LNCaP clone FGC (cell line): Measurements from ENCODE around the gene SLC22A7.
"Not testable (repeated sequence)": the region's sequence is repeated elsewhere in the genome, so short reads cannot be mapped to it uniquely, and the experiment has no call there.

ENCODE experiments used
- DNase-seq: peaks from one replicate; pipeline ENCODE4 v3.0.0-alpha.2; 2011; ENCODE audit warnings: low read depth
- H3K4me3 ChIP-seq: 2 replicates; pipeline ENCODE4 v1.5.1; 2011; ENCODE audit warnings: mild to moderate bottlenecking, low read depth, low read length, control low read depth
- TF ChIP-seq, protein P1 (sequence below): IDR thresholded peaks from 2 replicates; pipeline ENCODE4 v1.5.1; 2012; ENCODE audit warnings: mild to moderate bottlenecking; ENCODE audit not compliant: control insufficient read depth, insufficient read depth; ENCODE audit errors: extremely low read depth

SLC22A7 gene

DNA sequence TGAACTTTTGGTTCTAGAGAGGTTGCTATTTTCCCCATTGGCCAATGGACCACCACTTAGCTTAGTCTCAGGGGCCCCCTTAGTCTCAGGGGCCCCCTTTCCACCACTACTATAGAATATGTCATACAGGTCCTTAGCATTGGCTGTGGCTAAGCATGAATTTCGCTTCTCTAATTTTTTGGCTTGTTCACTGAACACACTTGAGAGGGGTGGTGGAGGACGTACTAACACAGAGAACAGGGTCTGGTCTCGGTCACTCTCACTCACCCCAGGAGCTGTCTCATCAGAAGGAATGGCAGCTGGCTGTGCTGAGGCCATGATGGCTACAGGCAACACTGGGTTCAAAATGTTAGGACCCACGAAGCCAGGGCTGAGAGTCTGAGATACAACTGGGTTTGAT, 41.1 kb downstream of the SLC22A7 start:
- TF ChIP-seq, protein P1, sequence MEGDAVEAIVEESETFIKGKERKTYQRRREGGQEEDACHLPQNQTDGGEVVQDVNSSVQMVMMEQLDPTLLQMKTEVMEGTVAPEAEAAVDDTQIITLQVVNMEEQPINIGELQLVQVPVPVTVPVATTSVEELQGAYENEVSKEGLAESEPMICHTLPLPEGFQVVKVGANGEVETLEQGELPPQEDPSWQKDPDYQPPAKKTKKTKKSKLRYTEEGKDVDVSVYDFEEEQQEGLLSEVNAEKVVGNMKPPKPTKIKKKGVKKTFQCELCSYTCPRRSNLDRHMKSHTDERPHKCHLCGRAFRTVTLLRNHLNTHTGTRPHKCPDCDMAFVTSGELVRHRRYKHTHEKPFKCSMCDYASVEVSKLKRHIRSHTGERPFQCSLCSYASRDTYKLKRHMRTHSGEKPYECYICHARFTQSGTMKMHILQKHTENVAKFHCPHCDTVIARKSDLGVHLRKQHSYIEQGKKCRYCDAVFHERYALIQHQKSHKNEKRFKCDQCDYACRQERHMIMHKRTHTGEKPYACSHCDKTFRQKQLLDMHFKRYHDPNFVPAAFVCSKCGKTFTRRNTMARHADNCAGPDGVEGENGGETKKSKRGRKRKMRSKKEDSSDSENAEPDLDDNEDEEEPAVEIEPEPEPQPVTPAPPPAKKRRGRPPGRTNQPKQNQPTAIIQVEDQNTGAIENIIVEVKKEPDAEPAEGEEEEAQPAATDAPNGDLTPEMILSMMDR, result no peak
- no peak for DNase-seq
- H3K4me3 ChIP-seq, result no peak overlapping the region

DNA sequence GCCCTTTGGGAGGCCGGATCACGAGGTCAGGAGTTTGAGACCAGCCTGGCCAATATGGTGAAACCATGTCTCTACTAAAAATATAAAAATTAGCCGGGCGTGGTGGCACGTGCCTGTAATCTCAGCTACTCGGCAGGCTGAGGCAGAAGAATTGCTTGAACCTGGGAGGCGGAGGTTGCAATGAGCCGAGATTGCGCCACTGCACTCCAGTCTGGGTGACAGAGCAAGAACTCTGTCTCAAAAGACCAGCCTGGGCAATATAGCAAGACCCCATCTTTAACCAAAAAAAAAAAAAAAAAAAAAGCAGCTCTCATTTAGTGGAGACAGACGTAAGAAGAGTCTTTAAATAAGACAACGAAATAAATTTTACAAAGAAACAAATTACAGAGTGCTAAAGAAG, 48.2 kb downstream of the SLC22A7 start:
- H3K4me3 ChIP-seq, DNase-seq: not testable (repeated sequence)

DNA sequence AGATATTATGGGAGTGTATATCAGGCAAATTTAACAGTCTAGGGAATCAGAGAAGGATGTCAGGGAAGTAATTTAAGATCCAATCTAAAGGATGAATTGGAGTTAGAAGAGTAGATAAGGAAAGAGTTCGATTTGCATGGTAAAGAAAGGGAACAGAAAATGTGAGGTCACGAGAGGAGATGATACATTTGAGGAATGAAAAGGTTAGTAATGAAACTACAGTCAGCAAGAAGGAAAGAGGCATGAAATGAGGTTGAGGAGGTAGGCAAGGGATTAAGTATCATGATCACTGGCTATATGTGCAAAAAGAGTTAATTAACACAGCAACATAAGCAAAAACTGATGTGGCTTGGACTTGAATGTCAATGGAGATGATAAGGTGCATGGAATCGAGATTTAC, 49.0 kb downstream of the SLC22A7 start:
- no peak for DNase-seq
- TF ChIP-seq, protein P1, result no peak
- H3K4me3 ChIP-seq, result no peak overlapping the region

DNA sequence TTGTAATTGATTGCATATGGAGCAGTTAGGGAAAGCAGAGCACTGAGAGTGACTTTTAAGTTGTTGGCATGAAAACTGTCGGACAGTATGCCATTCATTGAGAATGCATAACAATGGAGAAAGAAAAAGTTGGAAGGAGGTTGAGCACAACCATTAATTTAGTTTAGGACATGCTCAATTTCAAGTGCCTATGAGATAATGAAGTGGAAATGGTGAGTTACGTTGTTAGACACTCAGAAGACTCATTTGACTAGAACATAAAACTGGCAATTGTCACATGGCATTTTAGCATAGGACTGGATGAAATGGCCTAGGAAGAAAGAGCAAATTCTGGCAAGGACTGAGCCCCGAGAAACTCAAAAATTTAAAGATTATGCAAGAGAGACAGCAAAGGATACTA, 49.4 kb downstream of the SLC22A7 start:
- TF ChIP-seq, protein P1, result no peak
- DNase-seq, result no peak
- H3K4me3 ChIP-seq, result no peak overlapping the region

DNA sequence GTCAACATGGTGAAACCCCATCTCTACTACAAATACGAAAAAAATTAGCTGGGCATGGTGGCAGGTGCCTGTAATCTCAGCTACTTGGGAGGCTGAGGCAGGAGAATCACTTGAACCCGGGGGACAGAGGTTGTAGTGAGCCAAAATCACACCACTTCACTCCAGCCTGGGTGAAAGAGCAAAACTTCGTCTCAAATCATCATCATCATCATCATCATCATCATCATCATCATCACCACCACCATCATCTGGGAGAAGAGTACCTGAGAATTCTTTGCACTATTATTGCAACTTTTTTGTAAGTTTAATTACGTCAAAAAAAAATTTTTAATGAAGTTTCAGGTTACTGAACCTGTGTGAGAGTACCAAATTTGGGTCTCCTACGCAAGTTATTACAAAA, 53.9 kb downstream of the SLC22A7 start:
- H3K4me3 ChIP-seq, DNase-seq: not testable (repeated sequence)
